ENCODE data around the gene LRRC34.

DNA sequence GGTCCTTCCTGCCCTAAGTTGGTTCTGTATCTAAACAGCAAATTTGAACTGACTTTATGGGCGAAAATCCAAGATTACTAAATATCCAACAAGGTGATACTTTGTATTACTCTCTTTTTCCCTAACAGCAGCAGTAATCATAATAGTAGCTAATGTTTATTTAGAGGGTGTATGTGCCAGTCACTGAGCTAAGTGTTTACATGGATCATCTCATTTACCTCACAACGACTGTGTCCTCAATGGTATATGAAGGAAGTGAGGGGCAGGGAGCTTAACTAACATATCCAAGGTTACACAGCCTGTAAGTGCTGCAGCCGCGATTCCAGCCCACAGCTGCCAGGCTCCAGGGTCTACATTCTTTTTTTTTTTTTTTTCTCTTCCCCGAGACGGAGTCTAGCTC, 10.3 kb upstream of the LRRC34 start:
- TF ChIP-seq, protein P1, sequence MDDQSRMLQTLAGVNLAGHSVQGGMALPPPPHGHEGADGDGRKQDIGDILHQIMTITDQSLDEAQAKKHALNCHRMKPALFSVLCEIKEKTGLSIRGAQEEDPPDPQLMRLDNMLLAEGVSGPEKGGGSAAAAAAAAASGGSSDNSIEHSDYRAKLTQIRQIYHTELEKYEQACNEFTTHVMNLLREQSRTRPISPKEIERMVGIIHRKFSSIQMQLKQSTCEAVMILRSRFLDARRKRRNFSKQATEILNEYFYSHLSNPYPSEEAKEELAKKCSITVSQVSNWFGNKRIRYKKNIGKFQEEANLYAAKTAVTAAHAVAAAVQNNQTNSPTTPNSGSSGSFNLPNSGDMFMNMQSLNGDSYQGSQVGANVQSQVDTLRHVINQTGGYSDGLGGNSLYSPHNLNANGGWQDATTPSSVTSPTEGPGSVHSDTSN (IDR thresholded peaks at IDR 0.05) = no peak
- TF ChIP-seq, protein P2, sequence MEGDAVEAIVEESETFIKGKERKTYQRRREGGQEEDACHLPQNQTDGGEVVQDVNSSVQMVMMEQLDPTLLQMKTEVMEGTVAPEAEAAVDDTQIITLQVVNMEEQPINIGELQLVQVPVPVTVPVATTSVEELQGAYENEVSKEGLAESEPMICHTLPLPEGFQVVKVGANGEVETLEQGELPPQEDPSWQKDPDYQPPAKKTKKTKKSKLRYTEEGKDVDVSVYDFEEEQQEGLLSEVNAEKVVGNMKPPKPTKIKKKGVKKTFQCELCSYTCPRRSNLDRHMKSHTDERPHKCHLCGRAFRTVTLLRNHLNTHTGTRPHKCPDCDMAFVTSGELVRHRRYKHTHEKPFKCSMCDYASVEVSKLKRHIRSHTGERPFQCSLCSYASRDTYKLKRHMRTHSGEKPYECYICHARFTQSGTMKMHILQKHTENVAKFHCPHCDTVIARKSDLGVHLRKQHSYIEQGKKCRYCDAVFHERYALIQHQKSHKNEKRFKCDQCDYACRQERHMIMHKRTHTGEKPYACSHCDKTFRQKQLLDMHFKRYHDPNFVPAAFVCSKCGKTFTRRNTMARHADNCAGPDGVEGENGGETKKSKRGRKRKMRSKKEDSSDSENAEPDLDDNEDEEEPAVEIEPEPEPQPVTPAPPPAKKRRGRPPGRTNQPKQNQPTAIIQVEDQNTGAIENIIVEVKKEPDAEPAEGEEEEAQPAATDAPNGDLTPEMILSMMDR (IDR thresholded peaks at IDR 0.05) = no peak
- TF ChIP-seq, protein P3, sequence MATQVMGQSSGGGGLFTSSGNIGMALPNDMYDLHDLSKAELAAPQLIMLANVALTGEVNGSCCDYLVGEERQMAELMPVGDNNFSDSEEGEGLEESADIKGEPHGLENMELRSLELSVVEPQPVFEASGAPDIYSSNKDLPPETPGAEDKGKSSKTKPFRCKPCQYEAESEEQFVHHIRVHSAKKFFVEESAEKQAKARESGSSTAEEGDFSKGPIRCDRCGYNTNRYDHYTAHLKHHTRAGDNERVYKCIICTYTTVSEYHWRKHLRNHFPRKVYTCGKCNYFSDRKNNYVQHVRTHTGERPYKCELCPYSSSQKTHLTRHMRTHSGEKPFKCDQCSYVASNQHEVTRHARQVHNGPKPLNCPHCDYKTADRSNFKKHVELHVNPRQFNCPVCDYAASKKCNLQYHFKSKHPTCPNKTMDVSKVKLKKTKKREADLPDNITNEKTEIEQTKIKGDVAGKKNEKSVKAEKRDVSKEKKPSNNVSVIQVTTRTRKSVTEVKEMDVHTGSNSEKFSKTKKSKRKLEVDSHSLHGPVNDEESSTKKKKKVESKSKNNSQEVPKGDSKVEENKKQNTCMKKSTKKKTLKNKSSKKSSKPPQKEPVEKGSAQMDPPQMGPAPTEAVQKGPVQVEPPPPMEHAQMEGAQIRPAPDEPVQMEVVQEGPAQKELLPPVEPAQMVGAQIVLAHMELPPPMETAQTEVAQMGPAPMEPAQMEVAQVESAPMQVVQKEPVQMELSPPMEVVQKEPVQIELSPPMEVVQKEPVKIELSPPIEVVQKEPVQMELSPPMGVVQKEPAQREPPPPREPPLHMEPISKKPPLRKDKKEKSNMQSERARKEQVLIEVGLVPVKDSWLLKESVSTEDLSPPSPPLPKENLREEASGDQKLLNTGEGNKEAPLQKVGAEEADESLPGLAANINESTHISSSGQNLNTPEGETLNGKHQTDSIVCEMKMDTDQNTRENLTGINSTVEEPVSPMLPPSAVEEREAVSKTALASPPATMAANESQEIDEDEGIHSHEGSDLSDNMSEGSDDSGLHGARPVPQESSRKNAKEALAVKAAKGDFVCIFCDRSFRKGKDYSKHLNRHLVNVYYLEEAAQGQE (IDR thresholded peaks at IDR 0.05) = no peak
- TF ChIP-seq BHLHE40 (IDR thresholded peaks at IDR 0.05; ENCODE audit: low read depth, low read length) (no peak), RFX5 (IDR thresholded peaks at IDR 0.05) (no peak), SMC3 (IDR thresholded peaks at IDR 0.05) (no peak), RAD21 (conservative IDR thresholded peaks at IDR 0.05 in 1 of 2, IDR thresholded peaks at IDR 0.05 in 1 of 2) (no peak)
- TF ChIP-seq, protein P4, sequence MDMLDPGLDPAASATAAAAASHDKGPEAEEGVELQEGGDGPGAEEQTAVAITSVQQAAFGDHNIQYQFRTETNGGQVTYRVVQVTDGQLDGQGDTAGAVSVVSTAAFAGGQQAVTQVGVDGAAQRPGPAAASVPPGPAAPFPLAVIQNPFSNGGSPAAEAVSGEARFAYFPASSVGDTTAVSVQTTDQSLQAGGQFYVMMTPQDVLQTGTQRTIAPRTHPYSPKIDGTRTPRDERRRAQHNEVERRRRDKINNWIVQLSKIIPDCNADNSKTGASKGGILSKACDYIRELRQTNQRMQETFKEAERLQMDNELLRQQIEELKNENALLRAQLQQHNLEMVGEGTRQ (IDR thresholded peaks at IDR 0.05) = no peak
- TF ChIP-seq, protein P5, sequence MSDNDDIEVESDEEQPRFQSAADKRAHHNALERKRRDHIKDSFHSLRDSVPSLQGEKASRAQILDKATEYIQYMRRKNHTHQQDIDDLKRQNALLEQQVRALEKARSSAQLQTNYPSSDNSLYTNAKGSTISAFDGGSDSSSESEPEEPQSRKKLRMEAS (IDR thresholded peaks at IDR 0.05) = no peak
